Ectodermal cell (in vitro differentiated cells): ENCODE measurements around the gene MAD1L1.

ENCODE experiments used
- H3K27ac ChIP-seq: 2 replicates; pipeline ENCODE4 v1.7.0; 2013; ENCODE audit warnings: mild to moderate bottlenecking, low read depth, low read length; ENCODE audit not compliant: insufficient read depth, poor library complexity, severe bottlenecking
- H3K27me3 ChIP-seq: 2 replicates; pipeline ENCODE4 v1.7.0; 2013; ENCODE audit warnings: mild to moderate bottlenecking, low read length; ENCODE audit not compliant: insufficient read depth, control insufficient read depth, poor library complexity, severe bottlenecking
- H3K36me3 ChIP-seq: one replicate; pipeline ENCODE4 v1.7.0; 2013; ENCODE audit warnings: low read length; ENCODE audit not compliant: control insufficient read depth, insufficient read depth
- H3K4me1 ChIP-seq: one replicate; pipeline ENCODE4 v1.7.0; 2013; ENCODE audit warnings: low read length; ENCODE audit not compliant: control insufficient read depth, insufficient read depth
- H3K4me3 ChIP-seq: 2 replicates; pipeline ENCODE4 v1.7.0; 2013; ENCODE audit warnings: low read depth, low read length, control low read depth; ENCODE audit not compliant: insufficient read depth
- H3K9me3 ChIP-seq: 2 replicates; pipeline ENCODE4 v1.7.0; 2013; ENCODE audit warnings: mild to moderate bottlenecking, low read length, moderate library complexity; ENCODE audit not compliant: control insufficient read depth
- WGBS, 2 experiments: methylation state at CpG; one replicate each; pipeline ENCODE4 v1.1.7; 2013; ENCODE audit warnings: missing lambda C conversion rate in 2 of 2; 5-methylcytosine and 5-hydroxymethylcytosine counted together

Gene MAD1L1

DNA sequence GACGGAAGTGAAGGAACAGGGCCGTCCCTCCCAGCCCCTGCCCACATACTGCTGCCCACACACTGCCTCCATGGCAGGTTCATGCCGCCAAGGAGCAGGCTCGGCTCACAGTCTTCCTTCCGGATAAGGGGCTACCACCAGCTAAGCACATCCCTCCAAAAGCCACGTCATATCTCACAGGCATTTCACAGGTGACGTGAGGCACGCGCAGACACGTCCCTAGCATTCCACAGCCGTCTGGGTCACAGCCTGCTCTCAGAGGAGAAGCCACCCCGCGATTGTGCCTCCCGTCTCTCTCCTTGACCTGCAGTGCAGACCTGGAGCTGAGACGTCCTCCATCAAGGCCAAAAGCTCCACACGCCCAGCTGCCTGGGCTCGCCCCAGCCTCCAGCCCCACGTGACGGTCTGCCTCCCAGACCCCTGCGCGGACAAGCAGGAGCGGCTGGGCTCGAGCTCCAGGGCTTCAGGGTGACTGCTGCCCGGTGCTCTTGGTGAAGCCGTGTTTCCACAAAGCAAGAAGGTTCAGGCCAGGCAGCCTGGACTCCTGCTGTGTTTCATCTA, 114.0 kb downstream of the MAD1L1 start:
- H3K9me3 ChIP-seq, result no peaks in the 10 kb centered on the region
- WGBS, 2 experiments, result 94 to 95% methylated on average over 25 of the region's 25 CpGs
- peaks cover 8% of the 10 kb centered on the region for H3K36me3 ChIP-seq
- no peaks in the 10 kb centered on the region for H3K27me3 ChIP-seq
- H3K4me1 ChIP-seq, result peaks cover under 1% of the 10 kb centered on the region
- H3K4me3 ChIP-seq, result no peak overlapping the region
- H3K27ac ChIP-seq, result no peak overlapping the region

DNA sequence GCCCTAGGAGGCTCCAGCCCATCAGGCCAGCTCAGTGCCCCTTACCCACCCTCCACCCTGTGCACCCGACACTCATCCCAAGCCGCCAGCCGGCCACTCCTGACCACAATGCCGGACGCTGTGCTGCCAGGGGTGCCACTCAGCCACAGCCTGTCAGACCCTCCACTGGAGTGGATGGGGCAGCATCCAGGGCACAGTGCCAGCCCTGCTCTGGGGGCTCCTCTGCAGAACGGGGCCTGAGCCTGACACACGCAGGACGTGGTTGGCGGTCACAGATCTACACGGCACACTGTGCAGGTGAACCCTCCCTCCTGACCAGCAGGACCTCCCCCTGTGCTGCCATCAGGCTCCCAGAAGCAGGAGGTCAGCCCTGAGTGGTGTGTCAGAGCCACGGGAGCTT, 114.7 kb downstream of the MAD1L1 start:
- no peaks in the 10 kb centered on the region for H3K27me3 ChIP-seq
- no peaks in the 10 kb centered on the region for H3K9me3 ChIP-seq
- 91% methylated on average over 11 of the region's 11 CpGs for WGBS, 2 experiments
- no peak overlapping the region for H3K27ac ChIP-seq
- no peaks in the 10 kb centered on the region for H3K4me1 ChIP-seq
- H3K4me3 ChIP-seq, result no peak overlapping the region
- peaks cover 10% of the 10 kb centered on the region for H3K36me3 ChIP-seq

DNA sequence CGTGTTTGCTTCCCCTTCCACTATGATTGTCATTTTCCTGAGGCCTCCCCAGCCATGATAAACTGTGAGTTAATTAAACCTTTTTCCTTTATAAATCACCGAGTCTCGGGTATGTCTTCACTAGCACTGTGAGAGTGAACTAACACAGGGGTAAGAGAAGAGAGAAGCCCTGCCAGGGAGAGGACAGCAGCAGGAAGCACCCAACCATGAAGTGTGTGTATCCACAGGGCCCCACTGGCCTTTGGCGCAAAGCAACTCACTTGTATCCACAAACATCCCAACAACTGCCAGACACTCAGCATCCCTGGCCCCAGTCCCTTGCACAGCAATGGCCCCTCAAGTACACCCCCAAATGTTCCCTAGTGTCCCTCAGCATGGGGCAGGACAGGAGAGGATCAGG, 115.1 kb downstream of the MAD1L1 start:
- H3K27ac ChIP-seq, result no peak overlapping the region

DNA sequence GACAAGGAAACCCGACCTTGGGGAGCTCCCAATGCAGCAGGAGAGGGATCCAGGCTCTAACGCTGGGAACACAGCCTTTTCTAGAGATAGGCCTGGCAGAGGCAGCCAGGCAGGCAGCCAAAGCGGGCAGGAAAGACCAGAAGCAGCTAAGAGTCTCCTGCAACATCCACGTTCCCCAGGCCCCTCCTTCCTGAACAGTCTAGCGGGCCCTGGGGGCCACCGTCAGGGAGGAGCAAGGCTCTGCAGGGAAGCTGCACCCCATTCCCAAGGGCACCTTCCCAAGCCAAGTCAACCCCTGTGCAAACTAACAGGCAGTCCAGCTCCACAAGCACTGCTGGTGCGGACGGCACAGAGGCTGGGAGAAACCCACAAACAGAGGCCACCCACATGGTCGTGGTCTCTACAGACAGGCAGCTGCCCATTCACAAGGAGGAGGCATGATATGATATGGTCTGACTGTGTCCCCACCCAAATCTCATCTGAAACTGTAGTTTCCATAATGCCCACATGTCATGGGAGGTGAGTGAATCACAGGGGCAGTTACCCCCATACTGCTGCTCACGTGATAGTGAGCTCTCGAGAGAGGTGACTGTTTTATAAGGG, 115.7 kb downstream of the MAD1L1 start:
- peaks cover 10% of the 10 kb centered on the region for H3K36me3 ChIP-seq
- H3K4me1 ChIP-seq, result peaks cover 5% of the 10 kb centered on the region
- H3K4me3 ChIP-seq, result no peak overlapping the region
- H3K27ac ChIP-seq, result no peak overlapping the region
- H3K27me3 ChIP-seq, result no peaks in the 10 kb centered on the region
- H3K9me3 ChIP-seq, result no peaks in the 10 kb centered on the region
- WGBS, 2 experiments, result 87% methylated on average over 11 of the region's 11 CpGs

More for the DNA sequence above, 115.1 kb downstream of the MAD1L1 start:
- H3K36me3 ChIP-seq, result peaks cover 10% of the 10 kb centered on the region
- H3K4me3 ChIP-seq, result no peak overlapping the region
- WGBS, 2 experiments, result 94 to 98% methylated on average over 4 of the region's 4 CpGs
- no peaks in the 10 kb centered on the region for H3K27me3 ChIP-seq
- no peaks in the 10 kb centered on the region for H3K9me3 ChIP-seq
- H3K4me1 ChIP-seq, result no peaks in the 10 kb centered on the region

DNA sequence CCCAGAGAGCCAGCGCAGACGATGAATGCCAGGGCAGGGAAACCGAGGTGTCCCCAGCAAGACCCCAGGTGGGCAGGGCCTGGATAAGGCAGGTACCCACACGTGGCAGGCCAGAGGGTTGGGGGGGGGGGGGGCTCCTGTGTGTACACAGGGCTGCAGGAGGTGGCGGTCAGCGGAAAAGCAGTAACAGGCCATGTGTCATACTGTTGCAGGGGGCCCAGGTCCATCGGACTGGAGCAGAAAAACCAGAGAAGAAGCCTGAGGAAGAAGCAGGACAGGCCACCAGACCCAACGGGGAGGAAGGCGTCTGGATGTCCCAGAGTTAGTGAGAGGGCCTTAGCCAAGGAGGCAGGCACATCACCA, 116.3 kb downstream of the MAD1L1 start:
- no peaks in the 10 kb centered on the region for H3K27me3 ChIP-seq
- WGBS, 2 experiments, result 94 to 95% methylated on average over 9 of the region's 9 CpGs
- peaks cover 12% of the 10 kb centered on the region for H3K4me1 ChIP-seq
- H3K27ac ChIP-seq, result no peak overlapping the region
- H3K4me3 ChIP-seq, result no peak overlapping the region
- H3K36me3 ChIP-seq, result peaks cover 10% of the 10 kb centered on the region
- no peaks in the 10 kb centered on the region for H3K9me3 ChIP-seq

DNA sequence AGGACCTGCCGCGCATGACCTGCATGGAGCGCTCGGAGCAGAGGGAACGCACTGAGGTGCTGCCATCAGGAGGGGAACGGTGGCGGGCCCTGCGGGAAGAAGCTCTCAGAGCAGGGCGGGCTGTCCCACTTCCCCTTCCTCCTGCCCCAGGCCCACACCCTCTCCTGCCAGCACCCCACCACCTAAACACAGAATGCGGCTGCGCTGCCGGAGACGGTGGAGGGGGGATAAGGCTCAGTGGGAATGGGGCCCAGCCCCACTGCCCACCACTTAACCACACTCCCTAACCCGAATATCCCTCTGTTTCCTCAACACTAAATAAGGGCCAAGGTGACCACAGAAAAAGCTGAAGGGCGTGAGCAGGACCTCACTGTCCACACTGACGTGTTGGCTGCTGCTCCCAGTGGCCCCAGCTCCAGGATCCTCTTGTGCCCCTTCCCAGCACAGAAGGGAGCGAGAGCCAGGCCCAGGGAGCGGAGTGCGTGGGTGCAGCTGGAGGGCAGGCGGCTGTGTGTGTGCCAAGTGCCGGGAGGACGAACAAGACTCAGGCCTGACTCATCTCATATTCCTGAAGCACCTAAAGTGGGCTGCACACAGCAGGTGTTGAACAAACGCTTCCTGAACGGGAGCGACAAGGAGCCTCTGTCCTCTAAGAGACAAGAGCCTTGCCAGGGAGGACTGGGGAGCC, 116.8 kb downstream of the MAD1L1 start:
- Histone ChIP-seq H3K4me3 (no peak overlapping the region), H3K27me3 (no peaks in the 10 kb centered on the region), H3K9me3 (no peaks in the 10 kb centered on the region), H3K36me3 (peaks cover 10% of the 10 kb centered on the region), H3K27ac (no peak overlapping the region), H3K4me1 (peaks cover 17% of the 10 kb centered on the region)
- WGBS, 2 experiments, result 94 to 96% methylated on average over 25 of the region's 25 CpGs

DNA sequence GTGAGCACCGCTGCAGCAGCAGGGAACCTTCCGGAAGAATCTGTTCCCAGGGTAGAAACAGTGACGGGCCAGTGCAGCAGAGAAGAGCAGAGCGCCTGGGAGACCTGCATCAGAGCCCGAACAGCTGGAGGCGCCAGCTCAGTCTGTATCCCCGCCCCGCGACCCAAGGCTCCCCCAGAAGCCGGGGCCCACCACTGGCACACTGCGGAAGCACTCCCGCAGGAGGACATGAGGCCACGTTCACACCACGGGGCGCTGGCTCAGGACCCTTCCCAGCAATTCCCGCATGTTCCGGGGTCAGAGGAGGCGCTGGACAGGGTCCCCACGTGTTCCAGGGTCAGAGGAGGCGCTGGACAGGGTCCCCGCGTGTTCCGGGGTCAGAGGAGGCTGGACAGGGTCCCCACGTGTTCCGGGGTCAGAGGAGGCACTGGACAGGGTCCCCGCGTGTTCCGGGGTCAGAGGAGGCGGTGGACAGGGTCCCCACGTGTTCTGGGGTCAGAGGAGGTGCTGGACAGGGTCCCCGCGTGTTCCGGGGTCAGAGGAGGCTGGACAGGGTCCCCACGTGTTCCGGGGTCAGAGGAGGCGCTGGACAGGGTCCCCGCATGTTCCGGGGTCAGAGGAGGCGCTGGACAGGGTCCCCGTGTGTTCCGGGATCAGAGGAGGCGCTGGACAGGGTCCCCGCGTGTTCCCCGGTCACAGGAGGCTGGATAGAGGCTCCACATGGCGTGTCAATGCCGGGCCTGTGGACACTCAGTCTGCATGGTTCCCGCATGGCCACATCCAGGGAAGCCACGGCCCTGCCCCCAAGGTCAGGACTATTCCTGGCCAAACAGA, 117.6 kb downstream of the MAD1L1 start:
- 93 to 94% methylated on average over 49 of the region's 49 CpGs for WGBS, 2 experiments
- Histone ChIP-seq H3K27ac (no peak overlapping the region), H3K4me3 (no peak overlapping the region), H3K27me3 (no peaks in the 10 kb centered on the region), H3K36me3 (peaks cover 10% of the 10 kb centered on the region), H3K9me3 (no peaks in the 10 kb centered on the region), H3K4me1 (peaks cover 23% of the 10 kb centered on the region)

DNA sequence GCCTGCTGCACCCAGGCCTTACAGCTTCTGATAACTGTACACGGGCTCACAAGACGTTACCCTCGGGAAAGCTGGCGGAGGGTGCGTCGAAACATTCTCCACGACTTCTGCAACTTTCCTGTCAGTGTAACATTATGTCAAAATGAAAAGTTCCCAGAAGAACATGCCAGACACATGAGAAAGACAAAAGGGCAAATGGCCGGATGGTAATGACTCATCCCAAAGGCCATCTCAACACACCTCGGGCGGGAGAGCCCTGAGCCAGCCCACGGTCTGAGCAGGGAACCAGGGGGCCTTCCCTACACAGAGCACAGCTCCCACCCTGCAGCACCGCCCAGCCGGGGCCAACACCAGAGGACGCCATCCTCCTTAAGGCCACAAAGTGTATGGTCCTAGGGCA, 118.7 kb downstream of the MAD1L1 start:
- 93% methylated on average over 14 of the region's 14 CpGs for WGBS, 2 experiments
- no peak overlapping the region for H3K27ac ChIP-seq
- peaks cover 34% of the 10 kb centered on the region for H3K4me1 ChIP-seq
- no peak overlapping the region for H3K4me3 ChIP-seq
- peaks cover 10% of the 10 kb centered on the region for H3K36me3 ChIP-seq
- no peaks in the 10 kb centered on the region for H3K9me3 ChIP-seq
- H3K27me3 ChIP-seq, result no peaks in the 10 kb centered on the region

DNA sequence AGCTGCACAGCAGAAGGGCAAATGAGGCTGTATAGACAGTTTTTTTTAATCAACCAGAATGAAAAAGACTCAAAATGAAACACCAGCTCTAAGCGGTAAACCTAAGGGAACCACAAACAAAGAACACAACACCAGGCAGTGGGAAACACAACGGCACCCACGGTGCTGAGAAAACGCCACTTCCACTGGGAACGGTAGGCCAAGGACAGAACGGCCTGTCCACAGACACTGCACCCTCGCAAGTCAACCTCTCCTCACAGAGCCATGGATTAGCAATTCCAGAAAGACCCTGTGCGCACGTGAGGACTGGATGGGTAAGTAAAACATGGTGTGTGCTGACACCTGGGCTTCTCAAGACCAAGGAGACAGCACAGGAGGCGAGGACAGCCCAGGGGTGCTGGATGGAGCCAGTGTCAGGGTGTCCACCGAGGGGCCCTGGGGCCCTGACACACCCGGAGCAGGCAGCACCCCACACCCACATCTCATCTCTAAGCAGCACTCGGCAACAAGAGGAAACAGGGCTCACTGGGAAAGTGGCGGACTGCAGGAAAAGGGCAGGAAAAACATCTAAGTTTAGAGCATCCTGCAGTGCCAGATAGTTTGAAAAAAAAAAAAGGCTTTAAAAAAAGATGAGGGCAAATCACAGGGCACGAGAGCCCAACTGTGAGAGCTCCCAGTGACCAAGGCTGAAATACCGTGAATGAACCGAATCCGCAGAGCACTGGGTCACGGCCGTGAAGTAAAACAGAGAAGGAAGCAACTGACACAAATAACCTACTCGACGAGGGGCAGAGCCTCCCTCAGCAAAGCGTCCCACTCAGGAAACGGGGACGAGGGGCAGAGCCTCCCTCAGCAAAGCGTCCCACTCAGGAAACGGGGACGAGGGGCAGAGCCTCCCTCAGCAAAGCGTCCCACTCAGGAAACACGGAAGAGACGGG, 120.2 kb downstream of the MAD1L1 start:
- Histone ChIP-seq H3K27me3 (no peaks in the 10 kb centered on the region), H3K4me1 (peaks cover 49% of the 10 kb centered on the region), H3K36me3 (peaks cover 10% of the 10 kb centered on the region), H3K9me3 (no peaks in the 10 kb centered on the region), H3K27ac (no peak overlapping the region), H3K4me3 (no peak overlapping the region)
- 89 to 91% methylated on average over 31 of the region's 31 CpGs for WGBS, 2 experiments
